ENCODE results near the gene KSR2.

DNA sequence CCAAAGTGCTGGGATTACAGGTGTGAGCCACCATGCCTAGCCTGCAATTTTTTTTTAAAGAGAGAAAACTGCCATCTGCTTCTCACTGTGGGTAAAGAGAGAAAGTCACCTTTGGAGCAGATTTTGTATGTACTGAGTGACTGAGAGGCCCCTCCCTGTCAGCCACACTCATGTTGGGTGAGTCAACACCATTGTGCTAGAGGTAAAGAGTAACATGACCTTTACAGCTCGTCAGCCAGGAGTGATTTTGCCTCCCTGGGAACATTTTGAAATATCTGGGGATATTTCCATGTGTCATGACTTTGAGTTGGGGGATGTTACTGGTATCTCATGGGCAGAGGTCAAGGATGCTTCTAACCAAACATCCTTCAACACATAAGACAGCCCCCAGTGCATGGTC lies 115.2 kb downstream of the KSR2 start:
- TF ChIP-seq, protein P1, sequence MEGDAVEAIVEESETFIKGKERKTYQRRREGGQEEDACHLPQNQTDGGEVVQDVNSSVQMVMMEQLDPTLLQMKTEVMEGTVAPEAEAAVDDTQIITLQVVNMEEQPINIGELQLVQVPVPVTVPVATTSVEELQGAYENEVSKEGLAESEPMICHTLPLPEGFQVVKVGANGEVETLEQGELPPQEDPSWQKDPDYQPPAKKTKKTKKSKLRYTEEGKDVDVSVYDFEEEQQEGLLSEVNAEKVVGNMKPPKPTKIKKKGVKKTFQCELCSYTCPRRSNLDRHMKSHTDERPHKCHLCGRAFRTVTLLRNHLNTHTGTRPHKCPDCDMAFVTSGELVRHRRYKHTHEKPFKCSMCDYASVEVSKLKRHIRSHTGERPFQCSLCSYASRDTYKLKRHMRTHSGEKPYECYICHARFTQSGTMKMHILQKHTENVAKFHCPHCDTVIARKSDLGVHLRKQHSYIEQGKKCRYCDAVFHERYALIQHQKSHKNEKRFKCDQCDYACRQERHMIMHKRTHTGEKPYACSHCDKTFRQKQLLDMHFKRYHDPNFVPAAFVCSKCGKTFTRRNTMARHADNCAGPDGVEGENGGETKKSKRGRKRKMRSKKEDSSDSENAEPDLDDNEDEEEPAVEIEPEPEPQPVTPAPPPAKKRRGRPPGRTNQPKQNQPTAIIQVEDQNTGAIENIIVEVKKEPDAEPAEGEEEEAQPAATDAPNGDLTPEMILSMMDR (IDR thresholded peaks at IDR 0.05), result no peak
- no peak for TF ChIP-seq POLR2A (IDR thresholded peaks at IDR 0.05)
